Fibroblast of skin of scalp (primary cell): Measurements from ENCODE around the gene NDST1.

Experiments used
- DNase-seq: peaks from one replicate; pipeline ENCODE4 v3.0.0-alpha.2; 2013

The NDST1 gene

DNA sequence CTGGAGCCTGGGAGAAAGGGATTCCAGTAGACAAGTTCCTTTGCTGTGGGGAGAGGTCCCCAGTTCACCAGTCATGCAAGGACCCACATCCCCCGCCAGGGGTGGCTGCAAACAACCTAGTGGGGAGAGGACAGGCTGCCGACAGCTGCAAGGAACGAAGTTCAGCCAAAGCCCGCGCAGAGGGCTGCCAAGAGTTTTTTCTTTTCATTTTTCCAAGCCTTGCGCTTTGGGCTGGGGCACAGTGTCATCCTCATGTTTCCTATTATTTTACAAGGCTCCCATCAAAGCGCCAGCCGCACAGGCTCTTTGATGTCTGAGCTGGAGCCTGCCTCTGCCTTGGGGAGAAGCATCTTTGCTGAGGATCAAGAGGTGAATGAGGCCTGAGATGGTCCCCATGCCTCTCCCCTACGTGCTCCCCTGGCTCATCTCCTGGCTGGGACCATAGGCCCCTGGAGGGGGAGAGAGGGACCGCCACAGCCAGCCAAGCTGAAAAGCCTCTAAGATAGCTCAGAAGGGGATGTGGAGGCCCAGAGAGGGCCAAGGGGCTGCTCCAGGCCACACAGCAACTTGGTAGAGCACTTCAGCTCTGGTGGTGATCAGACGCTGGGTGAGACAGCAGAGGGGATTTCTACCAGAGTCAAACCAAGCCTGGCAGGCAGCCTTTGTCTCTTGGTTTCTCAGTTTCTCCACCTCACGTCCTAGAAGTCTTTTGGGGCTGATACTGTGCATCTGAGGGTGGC, 82.1 kb downstream of the NDST1 start:
- peak; percentile 70 for DNase-seq

DNA sequence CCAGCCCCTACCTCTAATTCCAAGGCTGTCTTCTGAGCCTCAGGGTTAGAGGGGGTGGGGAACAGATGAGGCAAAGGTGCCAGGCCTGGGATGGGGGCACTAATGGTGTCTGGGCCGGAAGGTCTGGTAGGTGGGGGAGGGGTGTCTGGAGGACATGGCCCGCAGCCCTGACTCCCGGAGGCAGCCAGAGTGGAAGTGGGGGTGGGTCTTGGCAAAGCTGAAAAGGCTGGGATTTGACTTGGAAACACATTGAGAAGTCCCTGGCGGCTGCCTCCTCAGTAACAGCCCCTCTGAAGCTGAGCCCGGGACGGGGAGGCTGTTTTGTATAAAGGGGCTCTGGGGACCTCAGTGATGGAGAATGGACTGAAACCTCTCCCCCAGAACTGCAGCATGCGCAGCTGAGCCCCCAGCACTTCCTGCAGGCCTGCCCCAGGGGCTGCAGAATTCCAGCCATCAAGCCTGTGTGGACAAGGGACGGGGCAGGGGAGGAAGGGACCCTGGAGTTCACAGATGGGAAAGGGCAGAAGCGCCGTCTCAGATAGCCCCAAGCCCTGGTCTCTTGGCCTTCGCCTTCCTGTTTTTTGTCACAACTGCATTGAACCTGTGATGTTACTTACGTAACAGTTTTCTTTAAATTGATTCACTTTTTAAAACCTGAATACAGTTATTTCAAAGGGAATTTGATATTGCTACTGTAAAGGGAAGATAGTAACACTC, 83.2 kb downstream of the NDST1 start:
- DNase-seq: no peak

GRCh38 chr5:150593593-150593992, 85.7 kb downstream of the NDST1 start:
- peak; percentile 15 for DNase-seq

DNA sequence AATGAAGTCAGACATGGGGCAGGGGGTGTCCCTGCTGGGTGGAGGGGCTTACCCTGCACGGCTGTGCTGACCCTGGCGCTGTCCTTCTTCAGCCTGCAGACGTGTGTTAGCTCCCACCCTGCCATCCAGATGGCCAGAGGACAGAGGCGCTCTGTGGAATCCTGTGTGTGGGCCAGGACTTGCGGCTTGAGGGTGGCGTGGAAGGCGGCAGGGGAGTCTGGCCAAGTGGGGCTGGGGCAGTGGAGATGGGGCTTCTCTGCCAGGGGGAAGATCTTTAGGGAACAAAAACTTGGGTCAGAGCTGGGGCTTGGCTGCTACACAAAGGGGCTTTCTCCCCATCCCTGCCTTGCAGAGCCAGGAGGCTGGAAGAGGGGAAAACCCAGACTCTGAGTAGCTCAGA, 86.1 kb downstream of the NDST1 start:
- DNase-seq: no peak

GRCh38 chr5:150595466-150596031, 87.6 kb downstream of the NDST1 start:
- DNase-seq: peak; percentile 80

- peak; percentile 60 for DNase-seq
These were observed 88.4 kb downstream of the NDST1 start for GRCh38 chr5:150596313-150596712.

GRCh38 chr5:150596826-150597225, 88.9 kb downstream of the NDST1 start:
- no peak for DNase-seq

DNA sequence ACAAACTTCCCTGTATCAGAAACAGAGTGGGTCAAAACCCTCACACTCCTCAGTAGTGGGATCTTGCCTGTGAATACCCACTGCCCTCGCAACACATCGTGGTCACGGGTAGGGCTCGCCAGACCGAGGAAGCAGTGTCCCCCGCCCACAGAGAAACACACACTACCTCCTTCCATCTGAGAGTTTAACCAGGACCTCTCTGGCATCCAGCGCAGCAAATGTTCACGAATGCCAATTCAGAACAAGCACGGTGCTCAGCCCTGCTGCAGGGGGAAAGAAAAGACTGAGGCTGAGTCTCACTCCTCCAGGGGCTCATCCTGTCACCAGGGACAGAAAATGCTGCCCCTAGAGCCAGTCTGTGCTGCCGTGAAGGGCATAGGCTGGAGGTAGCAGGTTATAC, 90.1 kb downstream of the NDST1 start:
- no peak for DNase-seq

GRCh38 chr5:150598821-150599273, 90.9 kb downstream of the NDST1 start:
- DNase-seq: no peak

DNA sequence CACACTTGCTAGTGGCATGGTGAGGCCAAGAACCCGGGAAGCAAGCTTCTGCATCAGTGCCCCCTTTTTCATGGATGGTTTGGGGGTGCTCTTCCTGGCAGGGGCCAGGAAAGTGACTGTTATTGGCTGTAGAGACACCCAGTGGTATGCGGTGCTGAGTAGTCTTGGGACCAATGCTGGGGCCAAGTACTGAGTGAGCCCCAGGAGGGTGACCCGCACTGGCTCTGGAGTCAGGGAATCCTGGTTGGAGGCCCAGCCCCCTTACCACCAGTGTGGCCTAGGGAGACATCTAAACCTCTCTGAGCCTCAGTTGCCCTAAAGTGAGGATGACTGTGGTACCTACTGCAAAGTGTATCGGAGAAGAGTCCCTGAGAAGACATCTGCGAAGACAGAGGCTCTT, 91.3 kb downstream of the NDST1 start:
- DNase-seq: no peak

GRCh38 chr5:150599917-150600511, 92.1 kb downstream of the NDST1 start:
- peak; percentile 83 for DNase-seq

DNA sequence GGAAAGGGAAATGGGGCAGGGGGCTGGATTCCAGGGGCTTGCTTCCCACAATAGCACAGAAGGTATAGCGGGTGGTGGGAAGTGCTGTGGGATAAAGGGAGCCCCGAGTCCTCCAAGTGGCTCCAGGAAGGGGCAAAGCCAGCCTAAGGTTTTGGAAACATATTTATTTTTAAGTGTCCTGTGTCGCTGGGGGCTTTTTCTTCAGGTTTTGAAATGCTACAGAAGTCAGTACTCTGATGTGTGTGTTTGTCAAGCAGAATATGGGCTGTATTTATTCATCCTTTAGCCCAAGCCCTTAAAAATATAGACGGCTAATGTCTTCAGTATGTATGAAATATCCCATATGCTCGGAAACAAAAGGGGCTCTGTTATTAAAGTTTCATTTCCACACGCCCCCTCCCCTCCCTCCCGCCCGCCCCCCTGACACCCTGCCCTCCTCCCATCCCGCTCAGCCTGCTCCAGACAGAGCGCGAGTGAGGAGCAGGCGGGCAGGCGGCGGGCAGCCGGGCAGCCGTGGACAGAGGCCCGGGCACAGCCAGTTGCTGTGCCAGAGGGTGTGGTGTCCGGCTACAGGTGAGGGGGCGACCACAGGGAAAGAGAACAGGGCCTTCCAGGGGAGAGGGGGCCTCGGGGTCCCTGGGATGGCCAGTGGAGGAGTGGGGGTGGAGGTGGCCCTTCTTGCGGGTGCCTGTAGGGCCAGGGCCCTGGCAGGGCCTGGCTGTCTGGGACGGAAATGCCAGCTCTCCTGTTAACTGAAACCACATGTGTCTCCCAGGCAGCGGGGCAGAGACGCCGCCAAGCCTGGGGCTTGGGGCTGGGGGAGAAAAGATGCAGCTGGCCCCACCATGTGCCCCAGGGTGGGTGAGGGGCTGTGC, 92.9 kb downstream of the NDST1 start:
- peak; percentile 60 for DNase-seq

DNA sequence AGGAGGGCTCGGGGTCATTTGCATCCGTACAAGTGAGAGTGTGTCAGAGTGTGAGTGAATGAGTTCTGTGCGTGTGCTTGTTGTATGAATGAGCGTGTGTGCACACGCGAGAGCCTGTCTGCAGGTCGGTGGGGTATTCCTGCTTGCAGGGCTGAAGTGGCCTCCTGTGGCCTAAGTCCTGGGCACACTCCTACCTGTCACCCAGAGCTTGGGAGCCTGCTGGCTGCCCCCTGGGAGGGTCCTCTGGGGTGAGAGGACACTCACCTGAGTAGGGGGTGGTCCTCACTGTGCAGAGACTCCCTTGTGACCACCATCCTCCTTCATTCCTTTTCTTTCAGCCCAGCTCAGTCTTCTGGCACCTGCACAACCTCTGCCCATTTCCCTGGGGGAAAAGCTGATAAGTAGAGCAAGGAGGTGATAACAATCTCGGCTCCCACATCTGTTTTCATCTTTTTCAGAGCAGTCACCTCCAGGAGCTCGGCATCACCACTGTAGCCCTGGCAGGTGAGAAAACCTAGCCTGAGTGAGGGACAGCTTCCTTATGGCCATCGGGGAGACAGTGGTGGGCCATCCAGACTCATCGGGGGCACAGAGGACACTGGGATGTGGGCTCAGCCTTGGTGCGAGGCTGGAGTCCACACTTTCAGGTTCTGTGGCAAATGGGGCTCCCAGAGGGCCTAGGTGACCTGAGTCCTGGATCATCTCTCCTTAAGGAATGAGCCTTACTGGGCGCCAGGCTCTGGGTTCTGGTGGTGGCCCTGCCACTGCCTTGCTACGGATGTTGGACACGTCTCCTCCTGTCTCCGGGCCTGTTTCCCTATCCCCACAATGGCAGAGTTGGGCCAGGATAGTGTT, 93.8 kb downstream of the NDST1 start:
- no peak for DNase-seq

GRCh38 chr5:150603052-150603451, 95.1 kb downstream of the NDST1 start:
- no peak for DNase-seq

DNA sequence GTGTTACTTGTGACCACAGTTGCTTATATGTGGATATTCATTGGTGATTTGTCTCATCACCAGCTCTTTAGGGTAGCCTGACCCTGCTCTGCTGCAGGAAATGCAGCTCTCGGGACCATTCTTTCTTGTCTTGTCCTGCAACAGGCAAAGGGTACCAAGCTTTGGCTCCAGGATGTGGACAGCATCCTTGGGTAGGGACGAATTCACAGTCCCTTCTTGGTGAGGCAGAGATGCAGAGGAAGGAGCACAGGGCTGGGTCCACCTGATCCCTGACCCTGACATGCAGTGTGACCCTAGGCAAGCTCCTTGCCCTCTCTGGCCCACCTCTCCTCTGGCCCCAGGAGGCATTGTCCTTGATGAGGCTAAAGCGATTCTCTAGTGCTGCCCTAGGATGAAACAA, 95.6 kb downstream of the NDST1 start:
- no peak for DNase-seq

DNA sequence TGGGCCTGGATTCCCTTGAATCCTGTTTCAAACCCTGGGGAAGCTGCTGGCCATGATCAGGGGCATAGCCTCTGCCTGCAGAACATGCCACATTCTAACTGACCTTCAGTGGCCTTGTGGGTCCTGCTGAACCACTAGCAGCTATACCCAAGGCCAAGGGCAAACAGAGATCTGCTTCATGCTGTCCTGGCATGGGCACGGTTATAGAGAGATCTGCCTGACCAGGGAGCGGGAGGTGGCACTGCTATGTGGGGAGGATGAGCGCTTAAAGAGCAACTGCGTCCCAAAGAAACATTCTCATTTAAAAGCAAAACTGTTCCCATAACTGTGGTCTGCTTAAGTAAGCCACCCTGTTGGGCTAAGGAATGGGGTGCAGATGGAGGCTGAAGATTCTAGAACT, 96.1 kb downstream of the NDST1 start:
- DNase-seq: no peak

- DNase-seq: no peak
These were observed 97.0 kb downstream of the NDST1 start for GRCh38 chr5:150604894-150605440.

DNA sequence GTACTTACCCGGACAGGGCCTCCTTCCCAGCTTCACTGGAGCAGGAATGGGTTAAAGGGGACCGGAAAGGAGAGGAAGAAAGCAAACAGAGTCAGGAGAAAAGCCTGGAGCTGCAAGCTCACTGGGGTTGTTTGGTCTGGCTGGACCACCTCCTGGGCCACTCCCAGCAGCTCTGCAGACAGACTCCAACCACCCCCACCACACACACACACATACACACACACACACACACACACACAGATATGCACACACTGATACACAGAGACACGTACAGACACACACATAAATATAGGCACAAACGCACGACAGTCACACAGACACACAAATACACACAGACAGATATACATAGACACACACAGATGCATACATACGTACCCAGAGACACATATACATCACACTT, 97.6 kb downstream of the NDST1 start:
- no peak for DNase-seq

- DNase-seq: no peak
These were observed 98.5 kb downstream of the NDST1 start for GRCh38 chr5:150606476-150606875.

DNA sequence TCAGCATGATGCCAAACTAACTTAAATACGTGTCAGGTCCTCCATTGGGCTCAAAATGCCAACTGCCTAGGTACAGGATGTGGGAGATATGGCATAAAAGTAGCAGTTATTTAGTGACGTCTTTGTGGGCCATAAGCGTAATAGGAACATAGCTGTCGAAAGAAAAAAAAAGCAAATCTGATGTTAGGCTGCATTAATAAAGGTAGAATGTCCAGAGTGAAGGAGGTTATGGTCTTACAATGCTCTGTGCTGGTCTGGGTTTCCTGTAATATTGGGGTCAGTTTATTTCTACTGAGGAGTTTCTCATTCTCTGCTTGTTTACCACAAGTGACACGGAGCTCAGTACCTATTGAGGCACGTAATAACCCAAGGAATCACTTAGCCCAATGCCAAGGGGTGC, 99.2 kb downstream of the NDST1 start:
- no peak for DNase-seq
